K562 (cell line): ENCODE results near the gene CARMIL3. TPM values are rescaled to one million over a fixed set of nuclear protein-coding genes. Genes with fewer than 3 reads are reported as not detected.

Experiments
- EP400 ChIP-seq: fragments of 450-650 bp; IDR thresholded peaks from 2 replicates; pipeline ENCODE4 v1.6.1; 2017; ENCODE audit warnings: antibody characterized with exemption, mild to moderate bottlenecking, moderate library complexity
- FOXO4 ChIP-seq: fragments of 450-650 bp; formaldehyde crosslinking; IDR thresholded peaks from 2 replicates; pipeline ENCODE4 v1.4.0; 2020; ENCODE audit warnings: mild to moderate bottlenecking, moderate library complexity
- FOXP4 ChIP-seq: sonication (generic); formaldehyde crosslinking; IDR thresholded peaks from 2 replicates; pipeline ENCODE4 v1.8.0; 2022; ENCODE audit warnings: mild to moderate bottlenecking, missing genetic modification reagents, borderline replicate concordance
- MLLT1 ChIP-seq, 2 experiments: fragments of 450-650 bp; IDR thresholded peaks; 2 replicates each; pipeline ENCODE4 v1.6.1; 2016
- MNT ChIP-seq, 2 experiments: fragments of 450-650 bp; conservative IDR thresholded peaks; 2 replicates each; pipeline ENCODE4 v1.6.1; 2017; ENCODE audit warnings: mild to moderate bottlenecking in 2 of 2, moderate library complexity in 2 of 2
- RAD51 ChIP-seq: fragments of 450-650 bp; IDR thresholded peaks from 2 replicates; pipeline ENCODE4 v1.7.1; 2016; ENCODE audit warnings: low read depth, mild to moderate bottlenecking, borderline replicate concordance
- SMARCC2 ChIP-seq: fragments of 450-650 bp; IDR thresholded peaks from 2 replicates; pipeline ENCODE4 v1.6.1; 2017; ENCODE audit warnings: antibody characterized with exemption, moderate library complexity, mild to moderate bottlenecking, low read depth
- ZNF217 ChIP-seq: sonication (generic); formaldehyde crosslinking; IDR thresholded peaks from 2 replicates; pipeline ENCODE4 v1.8.0; 2022; ENCODE audit warnings: mild to moderate bottlenecking, missing genetic modification reagents
- ZNF407 ChIP-seq: fragments of 450-650 bp; IDR thresholded peaks from 2 replicates; pipeline ENCODE4 v1.6.1; 2016; ENCODE audit warnings: low read depth
- ZNF561 ChIP-seq: fragments of 450-650 bp; formaldehyde crosslinking; conservative IDR thresholded peaks from 2 replicates; pipeline ENCODE4 v1.4.0; 2020; ENCODE audit warnings: mild to moderate bottlenecking, moderate library complexity
- polyA plus RNA-seq, 8 experiments: library from polyadenylated mRNA; depleted of rRNA in 4 of 8; stranded (reverse) in 5 of 8; unstranded in 3 of 8; fragments of >200 nt; fragmentation: Nextera tagmentation in 2 of 8; fragmentation: Illumina TruSeq in 1 of 8; extraction: Ambion mirVana in 2 of 8; extraction: Trizol in 1 of 8; gene quantifications; 2 replicates each; pipeline versions ENCODE4 v1.2.1 to v1.2.3, GENCODE V29; 2011 to 2014; ENCODE audit warnings: inconsistent platforms in 1 of 8, missing spikeins in 1 of 8
- total RNA-seq, 7 experiments: library from RNA; depleted of rRNA in 6 of 7; stranded (reverse); fragments of >200 nt in 6 of 7; fragmentation: Illumina TruSeq in 2 of 7; extraction: Trizol in 2 of 7; gene quantifications; 2 replicates each; pipeline versions ENCODE4 v1.2.1 to v1.2.3, GENCODE V29; 2011 to 2021; ENCODE audit warnings: low replicate concordance in 1 of 7

Gene CARMIL3
- total and polyA plus RNA-seq, 9 of the 15 experiments (the other 6 are each of a cell fraction or from before 2014, with no cell fraction given) = 0.01 to 0.11 (median 0.05) TPM; not detected in 5

GRCh38 chr14:24095271-24096068 lies 43.7 kb downstream of the CARMIL3 start (continued):
- TF ChIP-seq ZNF561 (CRISPR knock-in tag) (no peak), FOXP4 (no peak), EP400 (peak; percentile 70; the same call in 1 of the 2 replicates), ZNF217 (CRISPR knock-in tag) (no peak), FOXO4 (CRISPR knock-in tag) (no peak), MLLT1 (IDR thresholded peaks at IDR 0.05) (peak in 1 of 2 experiments; percentile 45; a peak in 1 of 4 replicates), ZNF407 (no peak), MNT (conservative IDR thresholded peaks at IDR 0.05) (peak; percentile 91 to 93), SMARCC2 (no peak), RAD51 (peak; percentile 96)
